ENCODE results near the gene PIAS2.
"Not testable (repeated sequence)": the region's sequence is repeated elsewhere in the genome, so short reads cannot be mapped to it uniquely, and the experiment has no call there.

PIAS2 gene

GRCh38 chr18:46830633-46831032 is 86.7 kb downstream of the PIAS2 start:
- no peak for DNase-seq

GRCh38 chr18:46829947-46830346 is 87.4 kb downstream of the PIAS2 start:
- DNase-seq = no peak

DNA sequence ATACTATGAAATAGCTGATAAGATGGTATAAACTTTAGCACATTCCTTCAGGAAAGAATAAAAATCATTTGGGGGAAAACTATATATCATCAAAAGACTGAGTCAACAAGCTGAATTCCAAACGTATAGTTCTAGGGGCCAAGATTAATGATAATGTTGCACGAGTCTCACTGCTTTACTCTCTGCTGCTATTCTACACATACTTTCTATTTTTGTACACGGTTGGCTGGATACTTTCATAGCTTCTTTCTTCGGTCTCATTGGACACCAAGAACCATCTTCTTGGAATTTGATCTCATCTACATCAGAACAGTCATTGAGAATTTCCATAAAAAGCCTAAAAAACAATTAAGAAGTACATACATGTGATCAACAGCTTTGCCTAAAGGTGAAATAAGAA is 87.8 kb downstream of the PIAS2 start:
- no peak for DNase-seq

DNA sequence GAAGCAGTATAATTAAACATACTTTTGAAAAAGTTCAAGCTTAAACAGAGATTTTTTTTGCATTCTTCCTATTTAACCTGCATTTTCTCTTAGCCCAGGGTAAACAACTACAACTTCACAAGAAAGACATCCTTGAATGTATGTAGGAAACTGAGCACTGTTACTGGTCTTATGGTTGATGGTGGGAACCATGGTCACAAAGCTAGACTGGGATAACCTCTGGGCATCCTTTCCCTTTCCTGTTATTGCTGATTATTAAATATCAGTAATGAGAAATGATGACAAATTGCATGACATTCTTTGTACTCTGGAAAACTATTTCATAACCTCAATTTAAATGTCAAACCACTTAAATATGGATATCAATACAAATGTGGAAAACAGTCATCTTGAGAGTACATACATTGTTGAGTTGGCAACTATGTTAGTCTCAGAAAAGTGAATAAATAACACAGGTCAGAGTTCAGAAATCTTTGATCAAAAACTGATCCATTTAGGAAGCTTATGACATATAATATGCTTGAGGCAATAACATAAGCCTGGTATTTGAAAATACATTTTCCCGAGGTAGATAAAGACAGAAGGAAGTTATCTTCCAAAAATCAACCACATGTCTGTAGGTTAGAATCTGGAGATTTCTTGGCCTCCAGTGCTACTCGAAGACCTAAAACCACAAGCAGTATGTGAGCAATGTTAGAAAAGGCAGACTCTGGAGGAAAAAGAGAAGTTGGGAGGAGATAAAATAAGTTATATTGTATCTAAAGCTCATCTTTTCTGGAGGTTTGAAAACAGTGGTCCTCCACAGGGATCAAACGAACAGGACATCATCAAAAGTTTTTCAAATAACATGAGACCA is 95.2 kb downstream of the PIAS2 start:
- DNase-seq = no peak

GRCh38 chr18:46820863-46821262 is 96.4 kb downstream of the PIAS2 start:
- no peak for DNase-seq

GRCh38 chr18:46815661-46816060 is 101.6 kb downstream of the PIAS2 start:
- no peak for DNase-seq

DNA sequence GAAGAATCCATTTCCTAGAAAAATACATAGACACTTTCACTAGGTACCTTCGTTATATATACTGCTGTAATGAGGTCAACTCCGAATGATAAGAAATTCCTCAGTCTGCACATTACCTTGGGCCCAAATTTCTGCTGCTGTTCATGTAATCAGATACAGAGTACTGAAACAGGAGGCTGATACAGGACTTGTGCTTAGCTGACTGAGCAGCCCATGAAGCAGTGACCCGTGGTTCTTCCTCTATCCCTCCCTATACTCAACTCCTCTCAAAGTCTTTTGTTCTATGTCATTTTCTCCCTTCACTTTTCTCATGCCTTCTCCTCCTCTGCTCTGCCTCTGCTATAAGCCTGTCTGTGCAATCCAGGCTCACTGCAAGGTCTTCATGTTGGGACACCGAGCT is 102.9 kb downstream of the PIAS2 start:
- no peak for DNase-seq

DNA sequence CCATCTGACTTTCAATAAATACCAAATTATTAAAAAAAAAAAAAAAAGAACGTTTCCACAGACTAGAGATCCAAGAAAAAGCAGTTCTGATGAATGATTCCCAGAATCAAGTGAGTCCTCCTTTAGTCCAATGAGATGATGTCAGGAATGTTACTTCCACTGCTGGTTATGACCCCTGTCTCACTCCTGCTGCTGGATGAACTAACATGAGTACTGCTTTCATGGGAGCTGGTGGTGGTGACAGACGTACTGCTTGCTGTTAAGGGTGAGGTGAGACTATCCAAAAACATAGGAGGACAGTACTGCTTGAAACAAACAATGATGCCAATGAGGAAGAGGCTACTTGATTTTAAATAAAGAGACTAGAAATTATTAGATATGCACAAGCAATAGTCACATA is 105.0 kb downstream of the PIAS2 start:
- no peak for DNase-seq

- DNase-seq = no peak
Observed at GRCh38 chr18:46810481-46811000, 106.8 kb downstream of the PIAS2 start.

DNA sequence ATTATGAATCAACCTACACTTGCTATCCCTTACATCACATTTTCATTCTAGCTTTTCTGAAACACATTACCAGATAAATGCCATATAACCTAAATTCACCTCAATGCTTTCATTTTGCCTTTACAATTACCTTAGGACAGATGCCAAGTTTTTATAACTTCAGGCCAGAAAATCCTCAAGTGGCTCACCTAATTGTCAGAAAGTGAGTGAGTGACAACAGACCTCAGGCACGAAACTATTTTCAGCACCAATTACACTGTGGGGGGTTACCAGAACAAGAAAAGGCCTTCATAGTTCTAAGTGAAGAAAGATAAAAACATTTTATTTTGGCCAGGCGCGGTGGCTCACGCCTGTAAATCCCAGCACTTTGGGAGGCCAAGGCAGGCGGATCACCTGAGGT is 108.2 kb downstream of the PIAS2 start:
- DNase-seq = no peak

GRCh38 chr18:46795945-46796344 is 121.4 kb downstream of the PIAS2 start:
- DNase-seq = not testable (repeated sequence)

DNA sequence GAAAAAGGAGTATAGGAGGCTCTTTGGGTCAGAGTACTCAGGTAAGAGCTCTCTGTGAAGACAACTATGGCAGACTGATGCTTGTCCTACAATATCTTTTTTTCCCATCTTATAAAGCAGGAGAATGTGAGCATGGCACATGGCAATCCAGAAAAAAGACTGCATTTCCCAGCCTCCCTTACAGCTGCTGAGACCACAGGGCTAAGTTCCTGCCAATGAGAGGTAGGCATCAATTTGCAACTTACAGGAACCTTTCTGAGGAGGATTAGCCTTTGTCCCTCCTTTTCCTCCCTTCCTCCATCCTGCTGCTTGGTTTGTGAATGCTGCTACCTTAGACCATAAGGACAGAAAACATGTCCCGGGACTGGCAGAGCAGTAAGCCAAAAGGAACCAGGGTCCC is 122.7 kb downstream of the PIAS2 start:
- no peak for DNase-seq

DNA sequence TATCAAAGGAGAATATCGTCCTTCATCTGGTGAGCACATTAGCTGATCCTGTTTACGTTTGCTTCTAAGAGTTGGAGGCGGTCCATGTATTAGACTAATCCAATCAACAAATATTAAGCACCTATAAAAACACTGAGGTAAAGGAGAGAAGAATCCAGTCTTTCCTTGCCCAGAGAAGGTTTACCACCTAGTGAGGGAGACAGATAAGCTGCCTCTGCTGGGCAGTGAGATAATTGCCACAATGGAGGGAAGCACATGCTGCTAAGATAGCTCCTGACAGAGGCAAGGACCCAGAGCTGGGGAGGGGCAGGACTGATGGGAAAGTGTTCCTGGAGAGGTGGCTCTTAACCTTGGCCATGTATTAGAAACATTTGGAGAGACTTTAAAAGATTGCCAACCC is 123.7 kb downstream of the PIAS2 start:
- DNase-seq = no peak

DNA sequence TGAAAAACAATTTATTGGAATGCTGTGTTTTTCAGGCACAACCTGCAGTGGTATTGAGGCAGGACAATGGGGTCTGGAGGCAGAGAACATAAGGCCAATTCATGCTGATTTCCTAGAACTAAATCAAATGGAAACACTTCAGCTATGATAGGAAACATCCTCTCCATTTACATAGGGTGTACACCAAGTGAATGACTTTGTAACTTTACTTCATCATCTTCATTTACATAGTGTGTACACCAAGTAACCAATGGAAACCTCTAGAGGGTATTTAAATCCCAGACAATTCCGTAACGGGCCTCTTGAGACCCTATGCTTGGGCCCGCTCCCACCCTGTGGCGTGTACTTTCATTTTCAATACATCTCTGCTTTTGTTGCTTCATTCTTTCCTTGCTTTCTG is 128.2 kb downstream of the PIAS2 start:
- no peak for DNase-seq

GRCh38 chr18:46787674-46788073 is 129.6 kb downstream of the PIAS2 start:
- no peak for DNase-seq

- DNase-seq = no peak
Observed at GRCh38 chr18:46772357-46772756, 144.9 kb downstream of the PIAS2 start.

DNA sequence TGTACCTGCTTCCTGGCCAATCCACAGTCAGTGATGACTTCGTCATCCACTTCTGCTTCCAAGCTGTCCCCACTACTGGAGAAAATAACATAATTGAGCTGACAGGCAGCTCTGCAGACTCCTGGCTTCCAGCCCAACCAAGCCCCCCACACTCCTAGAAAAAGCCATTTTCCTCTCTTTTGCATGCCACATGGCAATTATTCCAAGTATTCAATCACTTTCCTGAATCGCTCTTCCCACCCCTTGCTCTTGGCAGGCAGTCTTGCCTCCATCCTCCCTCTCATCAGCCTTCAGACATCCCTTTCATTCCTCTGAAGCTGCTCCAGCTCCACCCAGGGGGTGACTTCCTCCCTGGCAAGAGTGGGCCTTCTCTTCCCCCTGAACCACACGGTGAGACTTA is 146.2 kb downstream of the PIAS2 start:
- DNase-seq = no peak

GRCh38 chr18:46770708-46771107 is 146.6 kb downstream of the PIAS2 start:
- no peak for DNase-seq

- no peak for DNase-seq
Observed at GRCh38 chr18:46768166-46768921, 149.0 kb downstream of the PIAS2 start.

- no peak for DNase-seq
Observed at GRCh38 chr18:46767217-46767616, 150.1 kb downstream of the PIAS2 start.

DNA sequence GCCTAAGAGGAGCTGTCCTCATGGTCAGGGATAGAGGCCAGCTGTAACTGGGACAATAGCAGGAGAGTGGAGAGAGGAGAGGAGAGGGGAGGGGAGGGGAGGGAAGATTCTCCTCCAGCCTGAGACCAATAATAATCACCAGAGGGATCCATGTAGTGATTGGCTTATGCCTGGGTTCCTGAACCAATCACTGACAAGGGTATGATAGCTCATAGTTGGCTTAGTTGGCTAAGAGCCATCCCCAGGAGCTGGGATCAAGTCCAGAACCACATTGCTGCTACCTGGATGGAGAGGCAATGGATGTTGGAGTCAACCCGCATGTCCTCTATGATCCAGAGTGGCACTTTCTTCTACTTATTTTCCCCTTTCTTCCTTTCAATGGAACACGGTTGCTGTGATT is 152.7 kb downstream of the PIAS2 start:
- DNase-seq = no peak

GRCh38 chr18:46761059-46761769 is 156.1 kb downstream of the PIAS2 start:
- no peak for DNase-seq

DNA sequence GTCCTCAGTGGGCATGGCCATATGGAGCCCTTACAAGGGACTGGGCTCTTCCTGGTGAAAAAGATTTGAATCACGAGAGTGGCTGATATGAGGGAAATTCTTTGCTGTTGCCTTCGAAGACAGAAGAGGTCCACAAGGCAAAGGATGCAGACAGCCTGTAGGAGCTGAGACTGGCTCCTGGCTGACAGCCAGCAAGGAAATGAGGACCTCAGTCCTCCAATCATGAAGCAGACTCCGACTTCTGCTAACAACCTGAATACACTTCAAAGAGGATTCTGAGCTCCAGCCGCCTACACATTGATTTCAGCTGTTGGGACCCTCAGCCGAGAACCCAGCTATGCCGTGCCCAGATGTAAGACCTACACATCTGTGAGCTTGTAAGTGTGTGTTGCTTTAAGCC is 157.4 kb downstream of the PIAS2 start:
- no peak for DNase-seq
